ENCODE results near the gene MTUS2. TPM values are rescaled to one million over a fixed set of nuclear protein-coding genes. Genes with fewer than 3 reads are reported as not detected.
"Not testable (repeated sequence)": the region's sequence is repeated elsewhere in the genome, so short reads cannot be mapped to it uniquely, and the experiment has no call there.

Gene MTUS2
- polyA plus RNA-seq, 10 donors = 16.9 to 35.5 (median 25.8) TPM

- DNase-seq = no peak
Observed at GRCh38 chr13:29317828-29318227, 497.7 kb downstream of the MTUS2 start.

- DNase-seq = no peak
Observed at GRCh38 chr13:29318741-29319140, 498.6 kb downstream of the MTUS2 start.

GRCh38 chr13:29319451-29319850 is 499.3 kb downstream of the MTUS2 start:
- peak in 2 of 3 donors; percentile 12 to 32 for DNase-seq

GRCh38 chr13:29323954-29324353 is 503.8 kb downstream of the MTUS2 start:
- no peak for DNase-seq

- peak; percentile 23 to 46 (median 29) for DNase-seq
Observed at GRCh38 chr13:29324601-29325000, 504.5 kb downstream of the MTUS2 start.

- DNase-seq = no peak
Observed at GRCh38 chr13:29328501-29328900, 508.4 kb downstream of the MTUS2 start.

- DNase-seq = no peak
Observed at GRCh38 chr13:29336356-29336755, 516.2 kb downstream of the MTUS2 start.

- no peak for DNase-seq
Observed at GRCh38 chr13:29339386-29340272, 519.5 kb downstream of the MTUS2 start.

GRCh38 chr13:29345860-29346582 is 525.9 kb downstream of the MTUS2 start:
- DNase-seq = not testable (repeated sequence)

GRCh38 chr13:29355029-29355428 is 534.9 kb downstream of the MTUS2 start:
- DNase-seq = no peak

GRCh38 chr13:29359181-29359580 is 539.0 kb downstream of the MTUS2 start:
- no peak for DNase-seq

- DNase-seq = no peak
Observed at GRCh38 chr13:29361716-29362115, 541.6 kb downstream of the MTUS2 start.

- peak; percentile 31 to 74 (median 48) for DNase-seq
Observed at GRCh38 chr13:29362849-29363604, 542.9 kb downstream of the MTUS2 start.

- DNase-seq = peak; percentile 16 to 50 (median 35)
Observed at GRCh38 chr13:29369060-29369743, 549.1 kb downstream of the MTUS2 start.

- DNase-seq = no peak
Observed at GRCh38 chr13:29379281-29379680, 559.1 kb downstream of the MTUS2 start.

- DNase-seq = no peak
Observed at GRCh38 chr13:29379865-29380264, 559.7 kb downstream of the MTUS2 start.

- no peak for DNase-seq
Observed at GRCh38 chr13:29382021-29382420, 561.9 kb downstream of the MTUS2 start.

- DNase-seq = no peak
Observed at GRCh38 chr13:29383476-29383875, 563.3 kb downstream of the MTUS2 start.

GRCh38 chr13:29384466-29384865 is 564.3 kb downstream of the MTUS2 start:
- DNase-seq = no peak

- no peak for DNase-seq
Observed at GRCh38 chr13:29384871-29385270, 564.7 kb downstream of the MTUS2 start.

- DNase-seq = no peak
Observed at GRCh38 chr13:29386246-29386645, 566.1 kb downstream of the MTUS2 start.

- not testable (repeated sequence) for DNase-seq
Observed at GRCh38 chr13:29390598-29390997, 570.5 kb downstream of the MTUS2 start.
